Measurements from ENCODE around the gene CYP19A1.

CYP19A1 gene

DNA sequence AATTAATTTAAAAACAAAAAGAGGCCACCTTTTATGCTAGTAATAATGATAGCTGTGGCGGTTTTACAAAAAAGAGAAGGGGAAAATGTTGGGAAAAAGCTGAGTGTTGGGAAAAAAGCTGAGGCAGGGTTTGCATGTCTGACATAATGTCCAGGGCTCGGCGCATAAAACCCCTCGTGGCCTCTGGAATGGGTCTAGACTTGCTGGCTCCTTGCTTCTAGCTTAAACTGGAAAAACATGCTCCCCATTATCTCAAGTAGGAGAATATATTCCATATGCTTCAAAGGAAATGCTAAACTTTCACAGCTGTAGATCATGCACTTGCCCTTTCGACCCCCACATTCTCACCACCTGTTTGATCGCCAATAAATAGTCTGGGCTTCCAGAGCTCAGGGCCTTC is 53.0 kb downstream of the CYP19A1 start:
- Histone ChIP-seq H3K36me3 (ENCODE audit: control insufficient read depth in 2 of 2, insufficient read depth in 1 of 2, low read length in 2 of 2) (no peaks in the 10 kb centered on the region), H3K9me3 (ENCODE audit: control insufficient read depth, insufficient read depth, low read depth, low read length) (no peaks in the 10 kb centered on the region), H3K4me3 (ENCODE audit: low read depth, low read length) (no peak overlapping the region), H3K27ac (ENCODE audit: extremely low read depth, low read depth, low read length) (no peak overlapping the region), H3K4me1 (ENCODE audit: control insufficient read depth, insufficient read depth, low read length) (no peaks in the 10 kb centered on the region)
- ChIA-PET POLR2A (no interaction called here), CTCF (interaction anchor here (0.8 to 3.1 kb wide), 3 partner anchors 57 to 157 kb away, joined by 3 to 16 read pairs (median 3); no protein-coding TSS in a partner anchor)
- TF ChIP-seq ZNF596 (tag by site-specific recombination; IDR thresholded peaks at IDR 0.05) (no peak), ZNF19 (tag by site-specific recombination; IDR thresholded peaks at IDR 0.05; ENCODE audit: low read depth) (no peak), ZNF76 (tag by site-specific recombination; IDR thresholded peaks at IDR 0.05; ENCODE audit: borderline replicate concordance, low read depth) (no peak), OVOL3 (tag by site-specific recombination; IDR thresholded peaks at IDR 0.05) (no peak), ZNF157 (tag by site-specific recombination; IDR thresholded peaks at IDR 0.05) (no peak), ZNF48 (tag by site-specific recombination; IDR thresholded peaks at IDR 0.05) (no peak), SCRT1 (tag by site-specific recombination; IDR thresholded peaks at IDR 0.05; ENCODE audit: borderline replicate concordance) (no peak)
- TF ChIP-seq, protein P1, sequence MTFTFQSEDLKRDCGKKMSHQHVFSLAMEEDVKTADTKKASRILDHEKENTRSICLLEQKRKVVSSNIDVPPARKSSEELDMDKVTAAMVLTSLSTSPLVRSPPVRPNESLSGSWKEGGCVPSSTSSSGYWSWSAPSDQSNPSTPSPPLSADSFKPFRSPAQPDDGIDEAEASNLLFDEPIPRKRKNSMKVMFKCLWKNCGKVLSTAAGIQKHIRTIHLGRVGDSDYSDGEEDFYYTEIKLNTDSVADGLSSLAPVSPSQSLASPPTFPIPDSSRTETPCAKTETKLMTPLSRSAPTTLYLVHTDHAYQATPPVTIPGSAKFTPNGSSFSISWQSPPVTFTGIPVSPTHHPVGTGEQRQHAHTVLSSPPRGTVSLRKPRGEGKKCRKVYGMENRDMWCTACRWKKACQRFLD (tag by site-specific recombination; IDR thresholded peaks at IDR 0.05): no peak

DNA sequence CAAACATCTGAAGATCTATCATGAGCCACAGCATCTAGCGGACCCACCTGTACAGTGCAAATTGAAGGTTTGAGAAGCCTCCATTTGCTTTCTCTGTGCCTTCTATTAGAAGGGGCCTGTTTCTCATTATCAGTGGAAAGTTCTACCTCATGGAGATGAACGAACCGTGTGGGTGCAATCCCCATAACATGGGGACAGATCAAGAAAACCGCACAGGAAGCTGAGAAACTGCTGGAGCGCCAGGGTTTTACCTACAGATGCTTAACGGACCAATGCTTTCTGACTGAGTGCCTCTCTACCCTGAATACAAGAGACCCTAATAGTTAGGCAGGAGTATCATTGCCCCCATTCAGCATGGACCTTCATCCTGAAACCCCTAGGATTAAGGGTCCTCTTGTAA is 53.5 kb downstream of the CYP19A1 start:
- H3K36me3 ChIP-seq (ENCODE audit: control insufficient read depth in 2 of 2, insufficient read depth in 1 of 2, low read length in 2 of 2): no peaks in the 10 kb centered on the region
- ChIA-PET CTCF (interaction anchor here (0.8 to 6.5 kb wide), 3 partner anchors 57 to 158 kb away, joined by 3 to 72 read pairs (median 3); no protein-coding TSS in a partner anchor), POLR2A (no interaction called here)
- no peak overlapping the region for H3K4me3 ChIP-seq (ENCODE audit: low read depth, low read length)
- H3K4me1 ChIP-seq (ENCODE audit: control insufficient read depth, insufficient read depth, low read length): no peaks in the 10 kb centered on the region
- TF ChIP-seq ZNF274 (IDR thresholded peaks at IDR 0.05; ENCODE audit: low read length): no peak
- no peak for TF ChIP-seq ZNF274 (tag by site-specific recombination; IDR thresholded peaks at IDR 0.05; ENCODE audit: borderline replicate concordance)
- TF ChIP-seq SP2 (tag by site-specific recombination; IDR thresholded peaks at IDR 0.05): no peak
- no peak for TF ChIP-seq ZNF530 (tag by site-specific recombination; IDR thresholded peaks at IDR 0.05; ENCODE audit: low read depth)
- TF ChIP-seq, protein P2, sequence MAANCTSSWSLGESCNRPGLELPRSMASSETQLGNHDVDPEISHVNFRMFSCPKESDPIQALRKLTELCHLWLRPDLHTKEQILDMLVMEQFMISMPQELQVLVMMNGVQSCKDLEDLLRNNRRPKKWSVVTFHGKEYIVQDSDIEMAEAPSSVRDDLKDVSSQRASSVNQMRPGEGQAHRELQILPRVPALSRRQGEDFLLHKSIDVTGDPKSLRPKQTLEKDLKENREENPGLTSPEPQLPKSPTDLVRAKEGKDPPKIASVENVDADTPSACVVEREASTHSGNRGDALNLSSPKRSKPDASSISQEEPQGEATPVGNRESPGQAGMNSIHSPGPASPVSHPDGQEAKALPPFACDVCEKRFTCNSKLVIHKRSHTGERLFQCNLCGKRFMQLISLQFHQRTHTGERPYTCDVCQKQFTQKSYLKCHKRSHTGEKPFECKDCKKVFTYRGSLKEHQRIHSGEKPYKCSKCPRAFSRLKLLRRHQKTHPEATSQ (tag by site-specific recombination; IDR thresholded peaks at IDR 0.05): no peak
- TF ChIP-seq HOXA7 (CRISPR knock-in tag; IDR thresholded peaks at IDR 0.05; ENCODE audit: borderline replicate concordance): no peak
- no peak for TF ChIP-seq ZNF626 (tag by site-specific recombination; IDR thresholded peaks at IDR 0.05)
- no peaks in the 10 kb centered on the region for H3K9me3 ChIP-seq (ENCODE audit: control insufficient read depth, insufficient read depth, low read depth, low read length)
- no peak overlapping the region for H3K27ac ChIP-seq (ENCODE audit: extremely low read depth, low read depth, low read length)

DNA sequence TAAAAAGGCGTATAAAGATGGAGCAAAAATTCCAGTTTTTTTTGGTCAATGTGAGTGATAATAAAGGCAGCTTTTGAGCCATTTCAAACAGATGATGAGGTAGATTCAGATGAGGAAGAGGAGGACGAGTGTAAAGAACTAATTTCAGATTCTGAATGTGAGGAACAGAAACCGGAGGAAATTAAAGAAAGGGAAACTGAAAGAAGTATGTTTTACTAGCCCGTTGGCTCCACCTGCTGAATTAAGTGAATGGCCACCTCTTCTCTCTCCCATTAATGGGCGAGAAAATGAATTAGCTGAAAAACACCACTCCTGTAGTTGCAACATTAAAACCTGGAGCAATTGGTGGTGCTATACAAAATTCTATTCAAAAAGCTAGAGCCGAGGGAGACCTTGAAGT is 55.4 kb downstream of the CYP19A1 start:
- TF ChIP-seq ZNF837 (tag by site-specific recombination; IDR thresholded peaks at IDR 0.05): no peak
- TF ChIP-seq ZNF140 (tag by site-specific recombination; IDR thresholded peaks at IDR 0.05): no peak
- TF ChIP-seq TRIM28 (IDR thresholded peaks at IDR 0.05; ENCODE audit: borderline replicate concordance, low read length): no peak
- TF ChIP-seq ZNF184 (tag by site-specific recombination; IDR thresholded peaks at IDR 0.05): no peak
- no peak for TF ChIP-seq ZNF660 (tag by site-specific recombination; IDR thresholded peaks at IDR 0.05)
- TF ChIP-seq, protein P3, sequence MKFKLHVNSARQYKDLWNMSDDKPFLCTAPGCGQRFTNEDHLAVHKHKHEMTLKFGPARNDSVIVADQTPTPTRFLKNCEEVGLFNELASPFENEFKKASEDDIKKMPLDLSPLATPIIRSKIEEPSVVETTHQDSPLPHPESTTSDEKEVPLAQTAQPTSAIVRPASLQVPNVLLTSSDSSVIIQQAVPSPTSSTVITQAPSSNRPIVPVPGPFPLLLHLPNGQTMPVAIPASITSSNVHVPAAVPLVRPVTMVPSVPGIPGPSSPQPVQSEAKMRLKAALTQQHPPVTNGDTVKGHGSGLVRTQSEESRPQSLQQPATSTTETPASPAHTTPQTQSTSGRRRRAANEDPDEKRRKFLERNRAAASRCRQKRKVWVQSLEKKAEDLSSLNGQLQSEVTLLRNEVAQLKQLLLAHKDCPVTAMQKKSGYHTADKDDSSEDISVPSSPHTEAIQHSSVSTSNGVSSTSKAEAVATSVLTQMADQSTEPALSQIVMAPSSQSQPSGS (tag by site-specific recombination; IDR thresholded peaks at IDR 0.05; ENCODE audit: low read depth): no peak
- no peak for TF ChIP-seq KLF8 (tag by site-specific recombination; IDR thresholded peaks at IDR 0.05)
- TF ChIP-seq, protein P4, sequence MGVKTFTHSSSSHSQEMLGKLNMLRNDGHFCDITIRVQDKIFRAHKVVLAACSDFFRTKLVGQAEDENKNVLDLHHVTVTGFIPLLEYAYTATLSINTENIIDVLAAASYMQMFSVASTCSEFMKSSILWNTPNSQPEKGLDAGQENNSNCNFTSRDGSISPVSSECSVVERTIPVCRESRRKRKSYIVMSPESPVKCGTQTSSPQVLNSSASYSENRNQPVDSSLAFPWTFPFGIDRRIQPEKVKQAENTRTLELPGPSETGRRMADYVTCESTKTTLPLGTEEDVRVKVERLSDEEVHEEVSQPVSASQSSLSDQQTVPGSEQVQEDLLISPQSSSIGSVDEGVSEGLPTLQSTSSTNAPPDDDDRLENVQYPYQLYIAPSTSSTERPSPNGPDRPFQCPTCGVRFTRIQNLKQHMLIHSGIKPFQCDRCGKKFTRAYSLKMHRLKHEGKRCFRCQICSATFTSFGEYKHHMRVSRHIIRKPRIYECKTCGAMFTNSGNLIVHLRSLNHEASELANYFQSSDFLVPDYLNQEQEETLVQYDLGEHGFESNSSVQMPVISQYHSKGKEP (tag by site-specific recombination; IDR thresholded peaks at IDR 0.05): no peak
- no peak for TF ChIP-seq BCL11B (tag by site-specific recombination; IDR thresholded peaks at IDR 0.05; ENCODE audit: low read depth)
- no peak for TF ChIP-seq ZFP37 (tag by site-specific recombination; IDR thresholded peaks at IDR 0.05)
- no peak for TF ChIP-seq MZF1 (tag by site-specific recombination; IDR thresholded peaks at IDR 0.05; ENCODE audit: borderline replicate concordance)
- no peak for TF ChIP-seq REPIN1 (tag by site-specific recombination; IDR thresholded peaks at IDR 0.05; ENCODE audit: low read depth)
- no peak for TF ChIP-seq ZNF366 (tag by site-specific recombination; conservative IDR thresholded peaks at IDR 0.05)
- no peak for TF ChIP-seq ZNF549 (tag by site-specific recombination; IDR thresholded peaks at IDR 0.05)
- ChIA-PET CTCF (interaction anchor here (1.1 to 6.5 kb wide), 4 partner anchors 94 to 120 kb away, joined by 6 to 72 read pairs (median 18); no protein-coding TSS in a partner anchor), POLR2A (no interaction called here)
- Histone ChIP-seq H3K4me1 (ENCODE audit: control insufficient read depth, insufficient read depth, low read length) (no peaks in the 10 kb centered on the region), H3K9me3 (ENCODE audit: control insufficient read depth, insufficient read depth, low read depth, low read length) (no peaks in the 10 kb centered on the region), H3K4me3 (ENCODE audit: low read depth, low read length) (no peak overlapping the region), H3K36me3 (ENCODE audit: control insufficient read depth in 2 of 2, insufficient read depth in 1 of 2, low read length in 2 of 2) (no peaks in the 10 kb centered on the region), H3K27ac (ENCODE audit: extremely low read depth, low read depth, low read length) (no peak overlapping the region)
